Measurements from ENCODE around the gene TOR1B.
A peak's percentile ranks its signal among the peaks of the same experiment; 100 is the strongest.
"Not testable (repeated sequence)": the region's sequence is repeated elsewhere in the genome, so short reads cannot be mapped to it uniquely, and the experiment has no call there.

The TOR1B gene

GRCh38 chr9:129802833-129803675 is at the start of gene TOR1B:
Gene TOR1B, plus strand, starts transcription at chr9:129803184. Its CDS starts 29 bp downstream, at chr9:129803213.
- peak; percentile 99 for DNase-seq

DNA sequence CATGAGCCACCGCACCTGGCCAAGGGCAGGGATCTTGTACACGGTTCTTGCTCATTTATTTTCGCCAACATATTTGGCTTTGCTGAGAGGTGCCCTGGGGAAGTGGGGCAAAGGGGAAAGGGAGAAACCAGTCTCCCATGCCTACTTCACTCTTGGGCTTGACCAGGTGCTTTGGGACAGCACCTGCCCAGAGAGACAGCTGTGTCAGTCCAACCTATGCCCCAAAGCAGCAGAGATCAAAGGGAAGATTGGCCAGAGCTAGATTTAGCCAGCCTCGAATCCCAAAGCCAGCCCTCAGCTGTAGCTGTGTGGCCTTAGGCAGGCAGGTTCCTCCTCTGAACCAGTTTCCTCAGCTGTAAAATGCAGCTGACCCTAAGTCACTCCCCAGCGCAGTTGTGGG is 47.8 kb upstream of the TOR1B start:
- no peak for DNase-seq

DNA sequence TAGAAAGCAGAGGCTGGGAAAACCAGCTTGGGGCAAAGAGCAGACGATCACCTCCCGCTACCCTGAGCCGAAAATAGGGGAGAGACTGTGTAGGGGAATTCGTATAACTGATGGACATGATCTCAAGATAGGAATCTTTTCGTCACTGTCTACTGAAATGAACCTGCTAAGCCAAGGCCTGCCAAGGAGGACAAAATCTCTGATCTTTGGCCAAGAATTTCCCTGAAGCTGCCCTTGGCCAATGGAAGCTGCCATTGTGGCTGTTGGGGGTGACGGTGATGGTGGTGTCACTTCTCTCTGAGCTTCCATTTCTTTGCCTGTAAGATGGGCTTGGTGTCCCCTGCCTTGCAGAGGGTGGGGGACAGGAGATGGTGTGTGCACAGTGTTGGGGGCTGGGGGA is 46.8 kb upstream of the TOR1B start:
- no peak for DNase-seq

- DNase-seq = no peak
Observed at GRCh38 chr9:129757045-129757444, 45.9 kb upstream of the TOR1B start.

GRCh38 chr9:129759319-129759718 is 43.7 kb upstream of the TOR1B start:
- DNase-seq = no peak

- DNase-seq = no peak
Observed at GRCh38 chr9:129759804-129760502, 43.0 kb upstream of the TOR1B start.

DNA sequence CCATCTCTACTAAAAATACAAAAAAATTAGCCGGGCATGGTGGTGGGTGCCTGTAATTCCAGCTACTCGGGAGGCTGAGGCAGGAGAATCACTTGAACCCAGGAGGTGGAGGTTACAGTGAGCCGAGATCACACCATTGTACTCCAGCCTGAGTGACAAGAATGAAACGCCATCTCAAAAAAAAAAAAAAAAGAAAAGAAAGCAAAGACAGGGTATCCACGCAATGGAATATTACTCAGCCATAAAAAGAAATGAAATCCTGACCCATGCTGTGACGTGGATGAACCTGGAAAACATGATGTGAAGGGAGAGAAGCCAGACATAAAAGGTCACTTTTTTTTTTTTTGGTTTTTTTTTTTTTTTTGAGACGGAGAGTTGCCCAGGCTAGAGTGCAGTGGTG is 42.2 kb upstream of the TOR1B start:
- not testable (repeated sequence) for DNase-seq

DNA sequence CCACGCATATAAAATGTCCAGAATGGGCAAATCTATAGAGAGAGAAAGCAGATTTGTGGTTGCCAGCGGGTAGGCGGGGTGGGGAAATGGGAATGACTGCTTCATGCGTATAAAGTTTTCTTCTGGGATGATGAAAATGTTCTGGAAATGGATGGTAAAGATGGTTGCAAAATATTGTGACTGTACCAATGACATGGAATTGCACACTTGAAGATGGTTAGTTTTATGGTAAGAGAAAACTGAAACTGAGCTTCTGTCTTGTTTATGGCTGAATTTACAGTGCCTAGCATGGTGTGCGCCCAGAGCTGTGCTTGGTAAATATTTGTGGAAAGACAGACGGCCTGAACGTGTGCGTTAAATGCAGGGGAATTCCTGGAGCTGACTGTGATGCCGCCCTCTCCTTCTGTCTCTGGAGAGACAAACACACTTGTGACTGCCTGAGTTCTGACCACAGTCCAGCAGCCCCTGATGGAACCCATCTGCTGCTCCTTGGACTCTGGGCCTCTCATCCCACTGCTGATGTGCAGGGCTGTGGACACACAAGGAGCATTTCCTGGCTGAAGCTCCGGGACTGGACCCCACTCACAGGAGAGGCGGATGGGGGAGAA is 41.6 kb upstream of the TOR1B start:
- no peak for DNase-seq

- peak; percentile 50 for DNase-seq
Observed at GRCh38 chr9:129761901-129762369, 41.0 kb upstream of the TOR1B start.

- not testable (repeated sequence) for DNase-seq
Observed at GRCh38 chr9:129762370-129762984, 40.5 kb upstream of the TOR1B start.

GRCh38 chr9:129762985-129763926 is 39.7 kb upstream of the TOR1B start:
- DNase-seq = no peak

- DNase-seq = no peak
Observed at GRCh38 chr9:129765764-129766317, 37.1 kb upstream of the TOR1B start.

DNA sequence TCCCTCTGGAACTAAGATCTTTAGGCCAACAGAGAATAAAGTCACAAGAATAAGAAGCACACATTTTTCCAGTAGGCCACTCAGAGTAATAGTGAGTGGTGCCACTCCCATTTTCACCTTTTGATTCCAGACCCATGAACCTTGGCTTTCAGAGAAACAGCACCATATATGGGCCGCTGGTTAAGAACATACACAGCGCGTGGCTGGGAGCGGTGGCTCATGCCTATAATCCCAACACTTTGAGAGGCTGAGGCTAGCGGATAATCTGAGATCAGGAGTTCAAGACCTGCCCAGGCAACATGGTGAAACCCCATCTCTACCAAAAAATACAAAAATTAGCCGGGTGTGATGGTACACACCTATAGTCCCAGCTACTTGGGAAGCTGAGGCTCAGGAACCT is 34.5 kb upstream of the TOR1B start:
- no peak for DNase-seq

DNA sequence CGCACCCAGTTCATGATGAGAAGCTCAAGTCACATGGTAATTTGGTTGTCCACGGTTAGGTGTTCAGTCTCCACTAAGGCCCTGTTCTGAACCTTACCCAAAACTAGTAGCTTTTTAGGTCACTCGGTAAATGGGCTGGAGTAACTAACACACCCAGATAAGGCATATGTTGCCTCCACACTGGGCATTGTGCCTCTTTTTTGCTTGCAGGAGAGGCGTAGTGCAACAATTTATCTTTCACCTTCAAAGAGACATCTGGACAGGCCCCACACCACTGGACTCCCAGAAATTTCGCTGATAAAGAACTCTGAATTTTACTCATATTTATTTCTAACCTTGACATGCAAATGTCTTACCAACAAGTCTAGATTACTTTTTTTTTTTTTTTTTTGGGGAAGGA is 33.3 kb upstream of the TOR1B start:
- DNase-seq = no peak

- DNase-seq = peak; percentile 42
Observed at GRCh38 chr9:129770741-129771140, 32.2 kb upstream of the TOR1B start.

- no peak for DNase-seq
Observed at GRCh38 chr9:129773262-129774048, 29.5 kb upstream of the TOR1B start.

DNA sequence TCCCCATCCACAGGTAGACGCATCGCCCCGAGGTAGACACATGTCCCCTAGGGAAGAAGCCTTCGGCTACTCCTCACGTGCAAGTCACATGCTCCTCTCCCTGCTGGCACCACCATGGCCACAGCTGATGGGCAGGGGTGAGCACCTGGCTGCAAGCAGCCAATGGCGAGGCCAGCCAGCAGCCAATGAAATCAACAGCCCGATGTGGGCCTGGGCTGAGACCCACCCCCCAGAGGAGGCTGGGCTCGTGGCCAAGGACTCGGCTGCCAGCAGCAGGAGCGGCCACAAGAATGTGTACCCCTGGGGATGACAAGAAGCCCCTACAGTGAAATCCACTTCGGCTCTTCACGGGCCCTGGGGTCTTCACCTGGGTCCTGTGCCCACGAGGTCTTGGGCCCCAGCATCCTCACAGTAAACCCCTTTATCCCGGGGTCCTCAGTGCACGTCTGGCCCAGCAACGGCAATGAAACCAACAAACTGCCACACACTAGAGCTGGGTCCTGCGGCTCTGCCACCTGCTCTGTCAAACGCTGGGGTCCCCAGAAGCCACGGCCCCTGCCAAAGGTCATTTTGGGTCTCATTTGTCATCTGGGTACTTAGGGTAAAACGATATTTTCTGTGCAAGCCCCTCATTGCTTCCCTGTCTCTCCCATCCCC is 28.1 kb upstream of the TOR1B start:
- no peak for DNase-seq

DNA sequence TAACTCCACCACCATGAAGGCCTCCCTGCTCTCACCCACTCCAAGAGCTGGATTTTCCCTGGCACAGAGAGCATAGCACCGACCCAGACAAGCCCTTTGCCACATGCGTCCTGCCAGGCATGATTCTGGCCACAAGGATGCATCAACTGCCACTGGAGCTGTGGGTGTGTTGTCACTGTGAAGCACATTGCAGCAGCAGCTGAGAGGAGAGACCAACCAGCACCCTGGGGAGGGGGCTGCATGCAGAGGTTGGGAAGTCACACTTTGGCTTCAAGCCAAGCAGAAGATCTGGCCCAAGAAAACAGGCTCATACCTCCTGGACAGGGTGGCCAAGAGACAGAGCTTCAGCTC is 27.6 kb upstream of the TOR1B start:
- no peak for DNase-seq

GRCh38 chr9:129776096-129776495 is 26.9 kb upstream of the TOR1B start:
- not testable (repeated sequence) for DNase-seq

GRCh38 chr9:129776566-129776937 is 26.4 kb upstream of the TOR1B start:
- no peak for DNase-seq

Measured in eye (tissue), 1 donor.